K562 (cell line): ENCODE data around the gene USP37. TPM values are rescaled to one million over a fixed set of nuclear protein-coding genes. Genes with fewer than 3 reads are reported as not detected.

ENCODE experiments used
- CHCHD3 ChIP-seq: fragments of 250-450 bp; sonication (Bioruptor Pico); IDR thresholded peaks from 2 replicates; pipeline ENCODE4 v2.1.2; 2022; ENCODE audit warnings: mild to moderate bottlenecking
- CHD1 ChIP-seq: fragments of 200-600 bp; sonication (generic); IDR thresholded peaks from one replicate; pipeline ENCODE4 v1.6.1; 2012; ENCODE audit warnings: mild to moderate bottlenecking, moderate library complexity, low read length, inconsistent platforms
- EWSR1 ChIP-seq: fragments of 450-650 bp; IDR thresholded peaks from 2 replicates; pipeline ENCODE4 v1.6.1; 2018; ENCODE audit warnings: borderline replicate concordance, mild to moderate bottlenecking, low read depth, moderate library complexity; ENCODE audit not compliant: partially characterized antibody
- HOXB6 ChIP-seq: fragments of 250-450 bp; sonication (Bioruptor Pico); IDR thresholded peaks from 2 replicates; pipeline ENCODE4 v1.5.1; 2022; ENCODE audit warnings: mild to moderate bottlenecking, borderline replicate concordance
- KDM4B ChIP-seq, 2 experiments: fragments of 450-650 bp in 1 of 2; sonication (generic) in 1 of 2; IDR thresholded peaks; 2 replicates each; pipeline ENCODE4 v1.6.1; 2016 to 2017; ENCODE audit warnings: borderline replicate concordance in 2 of 2, antibody characterized with exemption in 1 of 2, low read depth in 1 of 2, mild to moderate bottlenecking in 1 of 2
- LEF1 ChIP-seq: fragments of 450-650 bp; IDR thresholded peaks from 2 replicates; pipeline ENCODE4 v1.6.1; 2016; ENCODE audit warnings: mild to moderate bottlenecking
- MEF2A ChIP-seq: IDR thresholded peaks from 2 replicates; pipeline ENCODE4 v1.6.1; 2011; ENCODE audit warnings: low read depth, mild to moderate bottlenecking, low read length, moderate library complexity; ENCODE audit not compliant: control insufficient read depth
- MTF1 ChIP-seq: fragments of 250-450 bp; sonication (Bioruptor Pico); IDR thresholded peaks from 2 replicates; pipeline ENCODE4 v1.9.0; 2021; ENCODE audit warnings: moderate library complexity, mild to moderate bottlenecking, inconsistent platforms, borderline replicate concordance
- NRF1 ChIP-seq, 2 experiments: fragments of 450-650 bp; IDR thresholded peaks in 1 of 2; conservative IDR thresholded peaks in 1 of 2; 2 replicates each; pipeline ENCODE4 v1.6.1; 2014; ENCODE audit warnings: mild to moderate bottlenecking in 2 of 2
- PHF20 ChIP-seq: fragments of 450-650 bp; IDR thresholded peaks from 2 replicates; pipeline ENCODE4 v1.6.1; 2018; ENCODE audit not compliant: partially characterized antibody
- RFX5 ChIP-seq: IDR thresholded peaks from 2 replicates; pipeline ENCODE4 v1.6.1; 2011; ENCODE audit warnings: low read depth, mild to moderate bottlenecking, improper control_type of control experiment, low read length
- SRF ChIP-seq, 2 experiments: fragments of 250-450, 450-650 bp in 1 of 2; sonication (Bioruptor Pico) in 1 of 2; sonication (generic) in 1 of 2; formaldehyde crosslinking; IDR thresholded peaks; 2 replicates each; pipeline versions ENCODE4 v1.5.0 to v1.5.1; 2020 to 2022; ENCODE audit warnings: mild to moderate bottlenecking in 1 of 2, missing genetic modification reagents in 1 of 2
- TCF7 ChIP-seq: sonication (generic); IDR thresholded peaks from 2 replicates; pipeline ENCODE4 v1.6.1; 2016; ENCODE audit warnings: antibody characterized with exemption, borderline replicate concordance
- TOE1 ChIP-seq, 2 experiments: fragments of 450-650 bp in 1 of 2; sonication (generic) in 1 of 2; formaldehyde crosslinking in 1 of 2; IDR thresholded peaks; 2 replicates each; pipeline versions ENCODE4 v1.7.1 to v1.8.0; 2016 to 2022; ENCODE audit warnings: borderline replicate concordance in 2 of 2, mild to moderate bottlenecking in 2 of 2, antibody characterized with exemption in 1 of 2, inconsistent platforms in 1 of 2, low read depth in 1 of 2, missing genetic modification reagents in 1 of 2, moderate library complexity in 1 of 2
- YBX1 ChIP-seq: fragments of 450-650 bp; IDR thresholded peaks from 2 replicates; pipeline ENCODE4 v1.7.1; 2016; ENCODE audit warnings: mild to moderate bottlenecking
- ZFP1 ChIP-seq: fragments of 450-650 bp; formaldehyde crosslinking; IDR thresholded peaks from 2 replicates; pipeline ENCODE4 v1.4.0; 2020; ENCODE audit warnings: mild to moderate bottlenecking, mixed read lengths
- ZNF324 ChIP-seq: fragments of 250-450 bp; sonication (Bioruptor Pico); IDR thresholded peaks from 2 replicates; pipeline ENCODE4 v1.4.0; 2020; ENCODE audit warnings: mild to moderate bottlenecking
- ZNF696 ChIP-seq: fragments of 250-450 bp; sonication (Bioruptor Pico); conservative IDR thresholded peaks from 2 replicates; pipeline ENCODE4 v1.4.0; 2020; ENCODE audit warnings: mild to moderate bottlenecking, moderate library complexity
- ZNF699 ChIP-seq: fragments of 250-450 bp; sonication (Bioruptor Pico); IDR thresholded peaks from 2 replicates; pipeline ENCODE4 v1.8.0; 2021; ENCODE audit warnings: mild to moderate bottlenecking, moderate library complexity; ENCODE audit not compliant: insufficient replicate concordance
- polyA plus RNA-seq, 8 experiments: library from polyadenylated mRNA; depleted of rRNA in 4 of 8; stranded (reverse) in 5 of 8; unstranded in 3 of 8; fragments of >200 nt; fragmentation: Nextera tagmentation in 2 of 8; fragmentation: Illumina TruSeq in 1 of 8; extraction: Ambion mirVana in 2 of 8; extraction: Trizol in 1 of 8; gene quantifications; 2 replicates each; pipeline versions ENCODE4 v1.2.1 to v1.2.3, GENCODE V29; 2011 to 2014; ENCODE audit warnings: inconsistent platforms in 1 of 8, missing spikeins in 1 of 8
- total RNA-seq, 7 experiments: library from RNA; depleted of rRNA in 6 of 7; stranded (reverse); fragments of >200 nt in 6 of 7; fragmentation: Illumina TruSeq in 2 of 7; extraction: Trizol in 2 of 7; gene quantifications; 2 replicates each; pipeline versions ENCODE4 v1.2.1 to v1.2.3, GENCODE V29; 2011 to 2021; ENCODE audit warnings: low replicate concordance in 1 of 7
- TF ChIP-seq, protein P1 (sequence below): fragments of 450-650 bp; IDR thresholded peaks from 2 replicates; pipeline ENCODE4 v1.6.1; 2016
- TF ChIP-seq, protein P2 (sequence below): sonication (generic); formaldehyde crosslinking; IDR thresholded peaks from 2 replicates; pipeline ENCODE4 v1.8.0; 2022; ENCODE audit warnings: mild to moderate bottlenecking, missing genetic modification reagents
- TF ChIP-seq, protein P3 (sequence below): sonication (generic); formaldehyde crosslinking; IDR thresholded peaks from 2 replicates; pipeline ENCODE4 v1.8.0; 2022; ENCODE audit warnings: mild to moderate bottlenecking, missing genetic modification reagents
- TF ChIP-seq, protein P4 (sequence below): fragments of 250-450 bp; sonication (Bioruptor Pico); IDR thresholded peaks from 2 replicates; pipeline ENCODE4 v1.8.0; 2021; ENCODE audit warnings: moderate library complexity, mild to moderate bottlenecking, inconsistent platforms

Gene USP37
- total and polyA plus RNA-seq, 9 of the 15 experiments (the other 6 are each of a cell fraction or from before 2014, with no cell fraction given), result 2.0 to 14.2 (median 8.5) TPM

DNA sequence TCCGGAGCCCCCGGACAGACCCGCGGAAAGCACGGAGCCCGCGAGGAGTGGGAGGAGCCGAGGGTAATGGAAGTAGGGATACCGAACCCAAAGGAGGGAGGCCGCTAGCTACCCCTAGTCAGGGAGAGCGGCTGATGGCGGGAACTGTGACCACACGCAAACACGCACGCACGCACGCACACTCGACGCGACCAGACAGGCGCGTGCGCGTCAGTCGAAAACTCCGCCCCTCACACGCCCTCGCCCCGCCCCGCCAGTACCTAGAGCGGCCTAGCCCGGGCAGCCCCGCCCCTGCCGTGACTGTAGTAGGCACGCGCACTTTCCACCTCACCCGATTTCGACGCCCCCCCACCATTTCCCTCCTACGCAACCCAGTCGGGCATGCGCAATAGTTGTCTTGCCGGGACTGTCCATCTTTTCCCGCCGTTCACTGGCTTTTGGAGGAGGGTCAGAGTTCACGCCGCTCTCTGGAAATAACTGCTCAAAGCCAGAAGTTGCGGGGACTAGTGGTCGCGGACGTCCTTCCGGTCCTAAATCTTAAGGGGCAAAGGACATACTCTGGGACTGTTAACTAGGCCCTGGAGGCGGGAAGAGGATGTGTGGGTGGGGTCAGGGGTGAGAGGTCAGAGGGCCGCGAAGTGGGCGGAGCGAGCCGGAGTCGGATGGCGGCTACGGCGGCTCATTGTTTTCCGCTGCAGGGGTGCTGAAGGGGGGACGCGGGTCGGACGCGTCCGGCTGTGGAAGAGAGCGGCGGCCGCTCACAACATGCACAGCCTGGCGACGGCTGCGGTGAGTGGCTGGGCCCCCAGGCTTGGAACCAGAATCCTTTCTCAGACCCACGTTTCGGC lies at the start of gene USP37, which contains the start of gene CNOT9 (continued):
- TF ChIP-seq TOE1 (IDR thresholded peaks at IDR 0.05; ENCODE audit: borderline replicate concordance), result no peak; the same call in 1 of the 2 replicates
- TF ChIP-seq TOE1 (CRISPR knock-in tag; IDR thresholded peaks at IDR 0.05; ENCODE audit: borderline replicate concordance, low read depth), result no peak
- TF ChIP-seq PHF20, result peak; percentile 46
- TF ChIP-seq, protein P1, sequence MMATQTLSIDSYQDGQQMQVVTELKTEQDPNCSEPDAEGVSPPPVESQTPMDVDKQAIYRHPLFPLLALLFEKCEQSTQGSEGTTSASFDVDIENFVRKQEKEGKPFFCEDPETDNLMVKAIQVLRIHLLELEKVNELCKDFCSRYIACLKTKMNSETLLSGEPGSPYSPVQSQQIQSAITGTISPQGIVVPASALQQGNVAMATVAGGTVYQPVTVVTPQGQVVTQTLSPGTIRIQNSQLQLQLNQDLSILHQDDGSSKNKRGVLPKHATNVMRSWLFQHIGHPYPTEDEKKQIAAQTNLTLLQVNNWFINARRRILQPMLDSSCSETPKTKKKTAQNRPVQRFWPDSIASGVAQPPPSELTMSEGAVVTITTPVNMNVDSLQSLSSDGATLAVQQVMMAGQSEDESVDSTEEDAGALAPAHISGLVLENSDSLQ, result peak; percentile 82
- TF ChIP-seq ZNF699 (CRISPR knock-in tag), result no peak
- no peak for TF ChIP-seq KDM4B (IDR thresholded peaks at IDR 0.05; ENCODE audit: borderline replicate concordance in 2 of 2, low read depth in 1 of 2)
- TF ChIP-seq ZNF696, result no peak
- TF ChIP-seq MEF2A, result no peak
- TF ChIP-seq LEF1, result no peak
- peak; percentile 96 for TF ChIP-seq NRF1 (conservative IDR thresholded peaks at IDR 0.05 in 1 of 2, IDR thresholded peaks at IDR 0.05 in 1 of 2)
- no peak for TF ChIP-seq ZFP1 (CRISPR knock-in tag)
- no peak for TF ChIP-seq MTF1 (CRISPR knock-in tag)
- TF ChIP-seq HOXB6 (CRISPR knock-in tag), result no peak
- TF ChIP-seq, protein P2, sequence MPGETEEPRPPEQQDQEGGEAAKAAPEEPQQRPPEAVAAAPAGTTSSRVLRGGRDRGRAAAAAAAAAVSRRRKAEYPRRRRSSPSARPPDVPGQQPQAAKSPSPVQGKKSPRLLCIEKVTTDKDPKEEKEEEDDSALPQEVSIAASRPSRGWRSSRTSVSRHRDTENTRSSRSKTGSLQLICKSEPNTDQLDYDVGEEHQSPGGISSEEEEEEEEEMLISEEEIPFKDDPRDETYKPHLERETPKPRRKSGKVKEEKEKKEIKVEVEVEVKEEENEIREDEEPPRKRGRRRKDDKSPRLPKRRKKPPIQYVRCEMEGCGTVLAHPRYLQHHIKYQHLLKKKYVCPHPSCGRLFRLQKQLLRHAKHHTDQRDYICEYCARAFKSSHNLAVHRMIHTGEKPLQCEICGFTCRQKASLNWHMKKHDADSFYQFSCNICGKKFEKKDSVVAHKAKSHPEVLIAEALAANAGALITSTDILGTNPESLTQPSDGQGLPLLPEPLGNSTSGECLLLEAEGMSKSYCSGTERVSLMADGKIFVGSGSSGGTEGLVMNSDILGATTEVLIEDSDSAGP (CRISPR knock-in tag), result no peak
- no peak for TF ChIP-seq YBX1
- TF ChIP-seq TCF7, result no peak
- TF ChIP-seq CHCHD3 (CRISPR knock-in tag), result no peak
- TF ChIP-seq EWSR1, result no peak
- TF ChIP-seq, protein P3, sequence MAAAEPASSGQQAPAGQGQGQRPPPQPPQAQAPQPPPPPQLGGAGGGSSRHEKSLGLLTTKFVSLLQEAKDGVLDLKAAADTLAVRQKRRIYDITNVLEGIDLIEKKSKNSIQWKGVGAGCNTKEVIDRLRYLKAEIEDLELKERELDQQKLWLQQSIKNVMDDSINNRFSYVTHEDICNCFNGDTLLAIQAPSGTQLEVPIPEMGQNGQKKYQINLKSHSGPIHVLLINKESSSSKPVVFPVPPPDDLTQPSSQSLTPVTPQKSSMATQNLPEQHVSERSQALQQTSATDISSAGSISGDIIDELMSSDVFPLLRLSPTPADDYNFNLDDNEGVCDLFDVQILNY, result no peak; the same call in 1 of the 2 replicates
- TF ChIP-seq, protein P4, sequence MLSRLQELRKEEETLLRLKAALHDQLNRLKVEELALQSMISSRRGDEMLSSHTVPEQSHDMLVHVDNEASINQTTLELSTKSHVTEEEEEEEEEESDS (CRISPR knock-in tag), result no peak
- TF ChIP-seq RFX5, result no peak
- TF ChIP-seq CHD1, result peak; percentile 45
- no peak for TF ChIP-seq SRF (CRISPR knock-in tag; IDR thresholded peaks at IDR 0.05)
- no peak for TF ChIP-seq ZNF324 (CRISPR knock-in tag)
